HepG2 (cell line): Measurements from ENCODE around the gene CSNK1D. TPM values are rescaled to one million over a fixed set of nuclear protein-coding genes. Genes with fewer than 3 reads are reported as not detected.

Experiments used
- CAMTA2 ChIP-seq: sonication (generic); formaldehyde crosslinking; IDR thresholded peaks from 2 replicates; pipeline ENCODE4 v1.4.0; 2020; ENCODE audit warnings: mild to moderate bottlenecking, missing genetic modification reagents, borderline replicate concordance
- DR1 ChIP-seq: sonication (generic); formaldehyde crosslinking; IDR thresholded peaks from 2 replicates; pipeline ENCODE4 v1.8.0; 2021; ENCODE audit warnings: mild to moderate bottlenecking, missing genetic modification reagents, inconsistent platforms
- DRAP1 ChIP-seq: IDR thresholded peaks from 2 replicates; pipeline ENCODE4 v1.6.1; 2016; ENCODE audit warnings: missing genetic modification reagents, missing compliant biosample characterization
- KLF12 ChIP-seq: sonication (generic); formaldehyde crosslinking; IDR thresholded peaks from 2 replicates; pipeline ENCODE4 v1.4.0; 2020; ENCODE audit warnings: missing genetic modification reagents, borderline replicate concordance
- MIXL1 ChIP-seq: IDR thresholded peaks from 2 replicates; pipeline ENCODE4 v1.6.1; 2016
- NFAT5 ChIP-seq: sonication (generic); formaldehyde crosslinking; IDR thresholded peaks from 2 replicates; pipeline ENCODE4 v1.4.0; 2020; ENCODE audit warnings: missing genetic modification reagents
- PBX3 ChIP-seq: sonication (generic); formaldehyde crosslinking; IDR thresholded peaks from 2 replicates; pipeline ENCODE4 v1.8.1; 2023; ENCODE audit warnings: missing genetic modification reagents, inconsistent platforms, borderline replicate concordance
- RCOR2 ChIP-seq: IDR thresholded peaks from 2 replicates; pipeline ENCODE4 v1.6.1; 2016; ENCODE audit warnings: missing biosample characterization, missing genetic modification reagents
- SKI ChIP-seq: fragments of 450-650 bp; IDR thresholded peaks from one replicate; pipeline ENCODE4 v1.6.1; 2018; ENCODE audit warnings: mild to moderate bottlenecking; ENCODE audit not compliant: partially characterized antibody
- THAP9 ChIP-seq: sonication (generic); formaldehyde crosslinking; IDR thresholded peaks from 2 replicates; pipeline ENCODE4; 2020; ENCODE audit warnings: missing genetic modification reagents, mild to moderate bottlenecking, borderline replicate concordance
- ZFP82 ChIP-seq: sonication (generic); formaldehyde crosslinking; IDR thresholded peaks from 2 replicates; pipeline ENCODE4 v1.5.1; 2020; ENCODE audit warnings: mild to moderate bottlenecking, missing genetic modification reagents, borderline replicate concordance
- ZNF124 ChIP-seq: sonication (generic); formaldehyde crosslinking; IDR thresholded peaks from 2 replicates; pipeline ENCODE4 v1.4.0; 2020; ENCODE audit warnings: missing genetic modification reagents
- ZNF138 ChIP-seq: sonication (generic); formaldehyde crosslinking; IDR thresholded peaks from 2 replicates; pipeline ENCODE4 v1.5.0; 2020; ENCODE audit warnings: mild to moderate bottlenecking, low read depth, missing genetic modification reagents
- ZNF17 ChIP-seq: sonication (generic); formaldehyde crosslinking; IDR thresholded peaks from 2 replicates; pipeline ENCODE4 v1.5.0; 2020; ENCODE audit warnings: mild to moderate bottlenecking, missing genetic modification reagents
- ZNF30 ChIP-seq: sonication (generic); formaldehyde crosslinking; IDR thresholded peaks from 2 replicates; pipeline ENCODE4 v1.5.0; 2020; ENCODE audit warnings: mild to moderate bottlenecking, missing genetic modification reagents
- ZNF367 ChIP-seq: sonication (generic); formaldehyde crosslinking; IDR thresholded peaks from 2 replicates; pipeline ENCODE4 v1.4.0; 2020; ENCODE audit warnings: missing genetic modification reagents, borderline replicate concordance
- ZNF629 ChIP-seq: sonication (generic); formaldehyde crosslinking; conservative IDR thresholded peaks from 2 replicates; pipeline ENCODE4 v1.5.0; 2020; ENCODE audit warnings: missing genetic modification reagents
- polyA plus RNA-seq, 8 experiments: library from polyadenylated mRNA; depleted of rRNA in 3 of 8; stranded (reverse) in 7 of 8; unstranded in 1 of 8; fragments of >200 nt; fragmentation: Illumina TruSeq in 4 of 8; extraction: Trizol in 4 of 8; gene quantifications; 2 replicates each; pipeline versions ENCODE4 v1.2.1 to v1.2.3, GENCODE V29; 2011 to 2016; ENCODE audit warnings: low read depth in 4 of 8, missing spikeins in 1 of 8, mixed read lengths in 1 of 8; ENCODE audit not compliant: insufficient read depth in 1 of 8
- total RNA-seq, 5 experiments: library from RNA; depleted of rRNA; stranded (reverse); fragments of >200 nt; fragmentation: Illumina TruSeq; extraction: Trizol; gene quantifications; 2 replicates each; pipeline ENCODE4 v1.2.3, GENCODE V29; 2016; ENCODE audit warnings: low read depth in 1 of 5
- TF ChIP-seq, protein P1 (sequence below): sonication (generic); formaldehyde crosslinking; IDR thresholded peaks from 2 replicates; pipeline ENCODE4 v1.5.0; 2020; ENCODE audit warnings: mild to moderate bottlenecking, missing genetic modification reagents, moderate library complexity

The CSNK1D gene
- total and polyA plus RNA-seq, 2 of the 13 experiments (the other 11 are each of a cell fraction or from before 2014, with no cell fraction given) = 31.5 to 128 TPM

DNA sequence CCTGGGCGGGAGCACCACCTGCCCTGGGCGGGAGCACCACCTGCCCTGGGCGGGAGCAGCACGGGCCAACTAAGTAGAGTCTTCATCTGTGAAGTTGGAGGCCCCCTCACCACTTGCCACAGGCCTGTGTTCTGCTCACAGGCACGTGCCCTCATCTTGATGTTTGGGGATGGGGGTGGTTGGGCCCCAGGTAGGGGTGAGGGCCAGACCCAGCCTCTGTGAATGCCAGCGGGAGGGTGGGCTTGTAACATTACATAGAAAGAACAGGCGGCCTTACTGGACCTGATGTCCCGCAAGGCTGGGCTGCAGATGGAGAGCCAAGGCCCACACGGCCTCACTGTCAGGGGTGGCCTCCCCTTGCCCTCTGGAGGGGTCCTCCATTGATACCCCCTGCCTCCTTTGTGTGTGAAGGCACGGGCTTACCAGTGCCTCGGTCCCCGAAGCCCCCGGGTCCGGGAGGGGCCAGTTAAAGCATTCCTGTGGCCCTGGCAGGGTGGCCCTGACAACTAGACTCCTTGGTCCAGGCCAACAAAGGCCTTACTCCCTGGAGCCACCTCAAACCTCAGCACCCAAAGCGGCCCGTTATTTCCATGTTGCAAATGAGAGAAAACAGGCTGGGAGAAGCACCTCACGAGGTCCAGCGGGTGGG lies 45.7 kb downstream of the CSNK1D start (continued):
- TF ChIP-seq ZFP82 (peak; percentile 16), CAMTA2 (no peak), ZNF138 (no peak), DR1 (CRISPR knock-in tag) (no peak), NFAT5 (CRISPR knock-in tag) (no peak), SKI (no peak), ZNF30 (CRISPR knock-in tag) (no peak), ZNF629 (CRISPR knock-in tag) (no peak), DRAP1 (no peak), MIXL1 (CRISPR knock-in tag) (0 out of 2 replicates have a peak, but pooled peaks have one; percentile 3), PBX3 (no peak), ZNF124 (CRISPR knock-in tag) (0 out of 2 replicates have a peak, but pooled peaks have one; percentile 9), THAP9 (CRISPR knock-in tag) (0 out of 2 replicates have a peak, but pooled peaks have one; percentile 7), RCOR2 (CRISPR knock-in tag) (0 out of 2 replicates have a peak, but pooled peaks have one; percentile 8), ZNF367 (0 out of 2 replicates have a peak, but pooled peaks have one; percentile 13), ZNF17 (CRISPR knock-in tag) (no peak), KLF12 (no peak)
- TF ChIP-seq, protein P1, sequence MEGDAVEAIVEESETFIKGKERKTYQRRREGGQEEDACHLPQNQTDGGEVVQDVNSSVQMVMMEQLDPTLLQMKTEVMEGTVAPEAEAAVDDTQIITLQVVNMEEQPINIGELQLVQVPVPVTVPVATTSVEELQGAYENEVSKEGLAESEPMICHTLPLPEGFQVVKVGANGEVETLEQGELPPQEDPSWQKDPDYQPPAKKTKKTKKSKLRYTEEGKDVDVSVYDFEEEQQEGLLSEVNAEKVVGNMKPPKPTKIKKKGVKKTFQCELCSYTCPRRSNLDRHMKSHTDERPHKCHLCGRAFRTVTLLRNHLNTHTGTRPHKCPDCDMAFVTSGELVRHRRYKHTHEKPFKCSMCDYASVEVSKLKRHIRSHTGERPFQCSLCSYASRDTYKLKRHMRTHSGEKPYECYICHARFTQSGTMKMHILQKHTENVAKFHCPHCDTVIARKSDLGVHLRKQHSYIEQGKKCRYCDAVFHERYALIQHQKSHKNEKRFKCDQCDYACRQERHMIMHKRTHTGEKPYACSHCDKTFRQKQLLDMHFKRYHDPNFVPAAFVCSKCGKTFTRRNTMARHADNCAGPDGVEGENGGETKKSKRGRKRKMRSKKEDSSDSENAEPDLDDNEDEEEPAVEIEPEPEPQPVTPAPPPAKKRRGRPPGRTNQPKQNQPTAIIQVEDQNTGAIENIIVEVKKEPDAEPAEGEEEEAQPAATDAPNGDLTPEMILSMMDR (CRISPR knock-in tag) = no peak
